HepG2 (cell line): ENCODE data around the gene PODN. TPM values are rescaled to one million over a fixed set of nuclear protein-coding genes. Genes with fewer than 3 reads are reported as not detected.

Experiments
- ARNT2 ChIP-seq: sonication (generic); formaldehyde crosslinking; IDR thresholded peaks from 2 replicates; pipeline ENCODE4 v1.8.0; 2022; ENCODE audit warnings: mild to moderate bottlenecking, low read depth, missing genetic modification reagents, moderate library complexity
- BCL6 ChIP-seq: IDR thresholded peaks from 2 replicates; pipeline ENCODE4 v1.6.1; 2016; ENCODE audit warnings: missing genetic modification reagents, missing compliant biosample characterization
- HDAC2 ChIP-seq: sonication (generic); formaldehyde crosslinking; IDR thresholded peaks from 2 replicates; pipeline ENCODE4 v1.4.0; 2020; ENCODE audit warnings: missing genetic modification reagents
- HINFP ChIP-seq: sonication (generic); formaldehyde crosslinking; IDR thresholded peaks from 2 replicates; pipeline ENCODE4 v1.4.0; 2020; ENCODE audit warnings: low read depth, mild to moderate bottlenecking, missing genetic modification reagents
- MAFG ChIP-seq: sonication (generic); formaldehyde crosslinking; IDR thresholded peaks from 2 replicates; pipeline ENCODE4 v1.5.1; 2020; ENCODE audit warnings: mild to moderate bottlenecking, missing genetic modification reagents
- MIER3 ChIP-seq: IDR thresholded peaks from 2 replicates; pipeline ENCODE4 v1.6.1; 2016; ENCODE audit warnings: missing compliant biosample characterization, borderline replicate concordance
- NFAT5 ChIP-seq: sonication (generic); formaldehyde crosslinking; IDR thresholded peaks from 2 replicates; pipeline ENCODE4 v1.4.0; 2020; ENCODE audit warnings: missing genetic modification reagents
- NR2F1 ChIP-seq, 2 experiments: fragments of 450-650 bp in 1 of 2; formaldehyde crosslinking in 1 of 2; IDR thresholded peaks; 2 replicates each; pipeline versions ENCODE4 v1.5.0 to v1.6.1; 2016 to 2020; ENCODE audit warnings: mild to moderate bottlenecking in 1 of 2, missing compliant biosample characterization in 1 of 2, missing genetic modification reagents in 1 of 2, moderate library complexity in 1 of 2
- PITX1 ChIP-seq: sonication (generic); formaldehyde crosslinking; IDR thresholded peaks from 2 replicates; pipeline ENCODE4 v1.5.1; 2020; ENCODE audit warnings: mild to moderate bottlenecking, missing genetic modification reagents
- REST ChIP-seq, 2 experiments: IDR thresholded peaks; 2 replicates each; pipeline ENCODE4 v1.6.1; 2011 to 2012; ENCODE audit warnings: low read length in 2 of 2, borderline replicate concordance in 1 of 2, low read depth in 1 of 2, mild to moderate bottlenecking in 1 of 2, moderate library complexity in 1 of 2
- SOX5 ChIP-seq: IDR thresholded peaks from 2 replicates; pipeline ENCODE4 v1.6.1; 2016; ENCODE audit warnings: borderline replicate concordance
- TCF7 ChIP-seq: sonication (generic); IDR thresholded peaks from 2 replicates; pipeline ENCODE4 v1.6.1; 2016; ENCODE audit warnings: antibody characterized with exemption, low read depth
- THRA ChIP-seq: sonication (generic); formaldehyde crosslinking; IDR thresholded peaks from 2 replicates; pipeline ENCODE4 v1.4.0; 2020; ENCODE audit warnings: missing genetic modification reagents, borderline replicate concordance
- ZNF121 ChIP-seq: sonication (generic); formaldehyde crosslinking; IDR thresholded peaks from 2 replicates; pipeline ENCODE4 v1.5.0; 2020; ENCODE audit warnings: mild to moderate bottlenecking, missing genetic modification reagents
- ZNF17 ChIP-seq: sonication (generic); formaldehyde crosslinking; IDR thresholded peaks from 2 replicates; pipeline ENCODE4 v1.5.0; 2020; ENCODE audit warnings: mild to moderate bottlenecking, missing genetic modification reagents
- ZNF430 ChIP-seq: sonication (generic); formaldehyde crosslinking; IDR thresholded peaks from 2 replicates; pipeline ENCODE4 v1.9.0; 2021; ENCODE audit warnings: mild to moderate bottlenecking, missing genetic modification reagents
- ZNF737 ChIP-seq: sonication (generic); formaldehyde crosslinking; IDR thresholded peaks from 2 replicates; pipeline ENCODE4 v1.5.0; 2020; ENCODE audit warnings: missing genetic modification reagents, mild to moderate bottlenecking, borderline replicate concordance
- polyA plus RNA-seq, 8 experiments: library from polyadenylated mRNA; depleted of rRNA in 3 of 8; stranded (reverse) in 7 of 8; unstranded in 1 of 8; fragments of >200 nt; fragmentation: Illumina TruSeq in 4 of 8; extraction: Trizol in 4 of 8; gene quantifications; 2 replicates each; pipeline versions ENCODE4 v1.2.1 to v1.2.3, GENCODE V29; 2011 to 2016; ENCODE audit warnings: low read depth in 4 of 8, missing spikeins in 1 of 8, mixed read lengths in 1 of 8; ENCODE audit not compliant: insufficient read depth in 1 of 8
- total RNA-seq, 5 experiments: library from RNA; depleted of rRNA; stranded (reverse); fragments of >200 nt; fragmentation: Illumina TruSeq; extraction: Trizol; gene quantifications; 2 replicates each; pipeline ENCODE4 v1.2.3, GENCODE V29; 2016; ENCODE audit warnings: low read depth in 1 of 5

The PODN gene
- total and polyA plus RNA-seq, 2 of the 13 experiments (the other 11 are each of a cell fraction or from before 2014, with no cell fraction given): 0.13 TPM; not detected in 1

- peak; percentile 90 for TF ChIP-seq PITX1 (CRISPR knock-in tag)
- peak in 1 of 2 experiments; percentile 78; a peak in 2 of 4 replicates for TF ChIP-seq REST (IDR thresholded peaks at IDR 0.05; ENCODE audit: borderline replicate concordance in 1 of 2, low read depth in 1 of 2, low read length in 2 of 2)
- peak; percentile 67; the same call in 1 of the 2 replicates for TF ChIP-seq ZNF430 (CRISPR knock-in tag)
- peak; percentile 92 for TF ChIP-seq THRA (CRISPR knock-in tag)
- peak; percentile 42; the same call in 1 of the 2 replicates for TF ChIP-seq ZNF121
- no peak for TF ChIP-seq ZNF737
- TF ChIP-seq TCF7: peak; percentile 69
- no peak for TF ChIP-seq ZNF17 (CRISPR knock-in tag)
- peak; percentile 91 for TF ChIP-seq SOX5 (CRISPR knock-in tag)
- 0 out of 2 replicates have a peak, but pooled peaks have one; percentile 36 for TF ChIP-seq HINFP (CRISPR knock-in tag)
- TF ChIP-seq ARNT2 (CRISPR knock-in tag): no peak
- peak; percentile 95 for TF ChIP-seq BCL6
- TF ChIP-seq NR2F1 (CRISPR knock-in tag; IDR thresholded peaks at IDR 0.05): peak in 1 of 2 experiments; percentile 58; a peak in 1 of 4 replicates
- peak; percentile 96 for TF ChIP-seq HDAC2 (CRISPR knock-in tag)
- TF ChIP-seq MIER3 (CRISPR knock-in tag): peak; percentile 94; the same call in 1 of the 2 replicates
- no peak for TF ChIP-seq MAFG (CRISPR knock-in tag)
- TF ChIP-seq NFAT5 (CRISPR knock-in tag): no peak
Measured at GRCh38 chr1:53107570-53108322, 45.7 kb downstream of the PODN start (continued).
